Measurements from ENCODE around the gene CNTN5.

CNTN5 gene

GRCh38 chr11:99640671-99641070, 619.9 kb downstream of the CNTN5 start:
- TF ChIP-seq, protein P1, sequence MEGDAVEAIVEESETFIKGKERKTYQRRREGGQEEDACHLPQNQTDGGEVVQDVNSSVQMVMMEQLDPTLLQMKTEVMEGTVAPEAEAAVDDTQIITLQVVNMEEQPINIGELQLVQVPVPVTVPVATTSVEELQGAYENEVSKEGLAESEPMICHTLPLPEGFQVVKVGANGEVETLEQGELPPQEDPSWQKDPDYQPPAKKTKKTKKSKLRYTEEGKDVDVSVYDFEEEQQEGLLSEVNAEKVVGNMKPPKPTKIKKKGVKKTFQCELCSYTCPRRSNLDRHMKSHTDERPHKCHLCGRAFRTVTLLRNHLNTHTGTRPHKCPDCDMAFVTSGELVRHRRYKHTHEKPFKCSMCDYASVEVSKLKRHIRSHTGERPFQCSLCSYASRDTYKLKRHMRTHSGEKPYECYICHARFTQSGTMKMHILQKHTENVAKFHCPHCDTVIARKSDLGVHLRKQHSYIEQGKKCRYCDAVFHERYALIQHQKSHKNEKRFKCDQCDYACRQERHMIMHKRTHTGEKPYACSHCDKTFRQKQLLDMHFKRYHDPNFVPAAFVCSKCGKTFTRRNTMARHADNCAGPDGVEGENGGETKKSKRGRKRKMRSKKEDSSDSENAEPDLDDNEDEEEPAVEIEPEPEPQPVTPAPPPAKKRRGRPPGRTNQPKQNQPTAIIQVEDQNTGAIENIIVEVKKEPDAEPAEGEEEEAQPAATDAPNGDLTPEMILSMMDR (IDR thresholded peaks at IDR 0.05; ENCODE audit: extremely low read depth, missing control alignments), result no peak
- no peak for DNase-seq (ENCODE audit: low spot score)

- DNase-seq (ENCODE audit: low spot score), result no peak
- TF ChIP-seq, protein P1 (IDR thresholded peaks at IDR 0.05; ENCODE audit: extremely low read depth, missing control alignments), result no peak
These were observed 625.2 kb downstream of the CNTN5 start for GRCh38 chr11:99645934-99646333.

GRCh38 chr11:99670067-99670676, 649.4 kb downstream of the CNTN5 start:
- TF ChIP-seq, protein P1 (IDR thresholded peaks at IDR 0.05; ENCODE audit: extremely low read depth, missing control alignments), result no peak
- no peak for DNase-seq (ENCODE audit: low spot score)

DNA sequence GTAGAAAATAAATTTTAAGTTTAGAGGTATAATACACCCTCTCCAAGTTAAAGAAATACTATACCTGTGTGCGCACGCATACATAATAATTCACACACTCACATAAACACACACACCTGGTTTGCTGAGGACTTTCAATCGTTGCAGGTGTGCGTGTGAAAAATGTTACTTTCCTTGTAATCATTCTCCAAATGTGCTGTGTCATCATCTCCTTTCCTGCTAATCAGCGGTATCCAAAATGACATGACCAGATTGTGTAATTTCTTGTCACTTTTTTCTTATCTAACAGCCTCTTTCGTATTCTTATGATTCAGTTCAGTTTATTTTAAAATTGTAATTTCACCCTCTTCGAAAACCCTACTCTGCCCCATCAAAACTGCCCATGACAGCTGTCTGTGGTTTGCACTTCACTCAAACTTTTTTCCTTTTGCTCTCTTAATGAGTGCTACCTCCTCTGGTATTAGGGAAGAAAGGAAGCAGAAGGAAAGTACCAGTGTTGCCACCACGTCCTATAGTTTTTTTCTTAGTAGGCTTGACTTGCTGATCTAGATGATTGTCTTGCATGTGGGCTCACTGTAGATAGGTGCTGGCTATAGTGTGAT, 651.2 kb downstream of the CNTN5 start:
- DNase-seq (ENCODE audit: low spot score), result no peak
- TF ChIP-seq, protein P1 (IDR thresholded peaks at IDR 0.05; ENCODE audit: extremely low read depth, missing control alignments), result no peak

DNA sequence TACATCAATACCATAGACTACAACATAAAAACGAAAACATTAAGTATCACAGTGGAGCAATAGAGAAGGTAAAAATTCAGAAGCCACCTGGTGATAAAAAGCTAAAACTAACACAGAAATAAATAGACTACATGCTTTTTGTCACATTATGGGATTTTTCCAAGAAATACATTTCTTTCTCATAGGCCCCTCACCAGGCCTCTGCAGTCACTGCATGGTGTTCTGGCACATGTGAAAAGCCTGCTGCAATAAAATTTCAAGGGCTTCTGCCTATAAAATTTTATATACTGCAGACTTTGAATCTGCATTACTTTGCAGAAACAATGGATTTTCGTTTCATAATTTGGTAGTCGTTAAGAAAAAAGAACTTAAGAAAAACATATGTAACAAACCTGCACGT, 655.5 kb downstream of the CNTN5 start:
- TF ChIP-seq, protein P1 (IDR thresholded peaks at IDR 0.05; ENCODE audit: extremely low read depth, missing control alignments), result no peak
- DNase-seq (ENCODE audit: low spot score), result no peak

DNA sequence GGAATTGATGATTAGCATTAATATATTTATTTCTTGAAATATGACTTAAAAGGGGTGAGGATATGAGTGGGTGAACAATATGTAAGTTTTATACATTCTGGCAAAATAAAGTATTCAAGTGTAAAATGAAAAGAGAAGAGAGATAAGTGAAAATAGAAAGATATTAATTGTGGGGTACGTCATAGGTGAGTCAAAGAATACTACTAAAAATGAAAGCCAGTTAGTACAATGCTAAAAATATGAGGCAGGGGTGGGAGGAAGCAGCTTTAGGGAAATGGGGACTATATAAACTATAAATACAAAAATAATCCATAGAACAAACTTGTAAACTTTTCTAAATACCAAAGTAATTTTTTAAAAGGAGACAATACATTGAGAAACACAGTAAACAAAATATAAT, 661.4 kb downstream of the CNTN5 start:
- DNase-seq (ENCODE audit: low spot score), result no peak
- TF ChIP-seq, protein P1 (IDR thresholded peaks at IDR 0.05; ENCODE audit: extremely low read depth, missing control alignments), result no peak

DNA sequence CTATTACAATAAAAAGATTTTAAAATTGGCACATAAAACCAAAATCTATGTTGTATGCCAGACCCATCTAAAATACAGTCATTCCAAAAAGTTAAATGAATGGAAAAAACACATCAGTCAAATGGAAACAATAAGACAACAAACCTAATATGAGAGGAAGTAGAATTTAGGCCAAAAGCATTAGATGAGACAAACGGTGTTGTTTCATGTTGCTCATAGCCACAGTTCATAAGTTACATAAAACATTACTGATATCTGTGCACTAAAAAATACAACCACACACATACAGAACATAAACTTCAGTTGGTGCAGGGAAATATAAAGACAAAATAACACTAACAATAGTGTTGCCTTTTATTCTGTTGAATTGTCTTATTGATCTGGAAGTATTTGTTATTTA, 661.9 kb downstream of the CNTN5 start:
- DNase-seq (ENCODE audit: low spot score), result no peak

More for the DNA sequence above, 661.9 kb downstream of the CNTN5 start:
- TF ChIP-seq, protein P1 (IDR thresholded peaks at IDR 0.05; ENCODE audit: extremely low read depth, missing control alignments), result no peak
